Kidney epithelial cell (primary cell): Measurements from ENCODE around the gene SPON1. TPM values are rescaled to one million over a fixed set of nuclear protein-coding genes. Genes with fewer than 3 reads are reported as not detected.

Source experiments
- DNase-seq: peaks from one replicate; pipeline ENCODE4 v3.0.0-alpha.2; 2010; ENCODE audit warnings: low read depth
- H3K27me3 ChIP-seq: 2 replicates; pipeline ENCODE4 v1.6.0; 2011; ENCODE audit warnings: low read length; ENCODE audit not compliant: control insufficient read depth, insufficient read depth
- H3K36me3 ChIP-seq: 2 replicates; pipeline ENCODE4 v1.5.1; 2011; ENCODE audit warnings: low read length; ENCODE audit not compliant: control insufficient read depth, insufficient read depth
- H3K4me3 ChIP-seq: 2 replicates; pipeline ENCODE4 v1.5.1; 2011; ENCODE audit warnings: low read depth, mild to moderate bottlenecking, control low read depth, low read length
- CTCF ChIP-seq: IDR thresholded peaks from 2 replicates; pipeline ENCODE4 v1.5.1; 2011; ENCODE audit warnings: mild to moderate bottlenecking, moderate library complexity, low read length, control low read depth, inconsistent platforms; ENCODE audit not compliant: insufficient read depth, poor library complexity, severe bottlenecking
- total RNA-seq: library from RNA; depleted of rRNA; stranded (reverse); fragments of >200 nt; gene quantifications from 2 replicates; pipeline ENCODE4 v1.2.3, GENCODE V29; 2015

Gene SPON1
- total RNA-seq, 1 donor from 2014 or later, result 3.7 TPM

GRCh38 chr11:14190992-14191778, 228.7 kb downstream of the SPON1 start:
- no peaks in the 10 kb centered on the region for H3K27me3 ChIP-seq
- DNase-seq, result no peak
- no peak for TF ChIP-seq CTCF
- H3K36me3 ChIP-seq, result no peaks in the 10 kb centered on the region
- no peak overlapping the region for H3K4me3 ChIP-seq

- Histone ChIP-seq H3K36me3 (no peaks in the 10 kb centered on the region), H3K4me3 (no peak overlapping the region), H3K27me3 (no peaks in the 10 kb centered on the region)
- no peak for TF ChIP-seq CTCF
- DNase-seq, result no peak
Observed at GRCh38 chr11:14193644-14194043, 231.1 kb downstream of the SPON1 start.

- Histone ChIP-seq H3K27me3 (no peaks in the 10 kb centered on the region), H3K4me3 (no peak overlapping the region), H3K36me3 (no peaks in the 10 kb centered on the region)
- TF ChIP-seq CTCF, result no peak
- DNase-seq, result no peak
Observed at GRCh38 chr11:14202251-14203196, 240.0 kb downstream of the SPON1 start.

- DNase-seq, result no peak
- H3K4me3 ChIP-seq, result no peak overlapping the region
- TF ChIP-seq CTCF, result no peak
- no peaks in the 10 kb centered on the region for H3K27me3 ChIP-seq
- no peaks in the 10 kb centered on the region for H3K36me3 ChIP-seq
Observed at GRCh38 chr11:14203321-14203720, 240.8 kb downstream of the SPON1 start.

- H3K27me3 ChIP-seq, result no peaks in the 10 kb centered on the region
- no peaks in the 10 kb centered on the region for H3K36me3 ChIP-seq
- DNase-seq, result no peak
- no peak for TF ChIP-seq CTCF
- H3K4me3 ChIP-seq, result no peak overlapping the region
Observed at GRCh38 chr11:14212986-14213385, 250.5 kb downstream of the SPON1 start.
